DMS79 treated with DMSO at 0.1 percent for 48 hours (cell line): ENCODE results near the gene CTDP1.
"Not testable (repeated sequence)": the region's sequence is repeated elsewhere in the genome, so short reads cannot be mapped to it uniquely, and the experiment has no call there.

Experiments
- DNase-seq: peaks from one replicate; lab custom pipeline; 2025; lab: John Stamatoyannopoulos, UW

CTDP1 gene

DNA sequence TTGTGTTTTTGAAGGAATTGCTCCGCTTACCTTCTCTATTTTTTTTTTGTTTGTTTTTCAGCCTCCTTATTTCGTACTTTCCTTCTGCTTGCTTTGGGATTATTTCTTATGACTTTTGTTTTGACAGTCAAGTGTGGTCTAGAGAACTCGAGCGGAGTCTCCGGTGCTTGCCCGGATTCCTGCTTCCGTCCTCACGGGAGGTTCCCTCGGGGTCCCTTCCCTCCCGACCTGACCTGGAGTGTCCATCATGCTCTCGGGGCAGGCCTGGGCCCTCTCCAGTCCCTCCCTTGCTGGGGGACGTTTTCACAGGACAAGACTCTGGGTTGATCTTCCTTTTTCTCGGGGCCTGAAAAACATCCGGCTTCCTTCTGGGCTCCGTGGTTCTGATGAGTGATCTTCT, 45.9 kb downstream of the CTDP1 start:
- no peak for DNase-seq

DNA sequence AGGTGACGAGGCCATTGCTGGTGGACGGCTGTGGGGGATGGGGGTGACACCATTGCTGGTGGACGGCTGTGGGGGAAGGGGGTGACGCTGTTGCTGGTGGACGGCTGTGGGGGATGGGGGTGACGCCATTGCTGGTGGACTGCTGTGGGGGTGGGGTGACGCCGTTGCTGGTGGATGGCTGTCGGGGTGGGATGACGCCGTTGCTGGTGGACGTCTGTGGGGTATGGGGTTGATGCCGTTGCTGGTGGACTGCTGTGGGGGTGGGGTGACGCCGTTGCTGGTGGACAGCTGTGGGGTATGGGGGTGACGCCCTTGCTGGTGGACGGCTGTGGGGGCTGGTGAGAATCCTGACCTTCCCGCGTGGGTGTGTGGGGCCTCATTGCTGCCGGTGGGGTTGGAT, 47.1 kb downstream of the CTDP1 start:
- DNase-seq: no peak

DNA sequence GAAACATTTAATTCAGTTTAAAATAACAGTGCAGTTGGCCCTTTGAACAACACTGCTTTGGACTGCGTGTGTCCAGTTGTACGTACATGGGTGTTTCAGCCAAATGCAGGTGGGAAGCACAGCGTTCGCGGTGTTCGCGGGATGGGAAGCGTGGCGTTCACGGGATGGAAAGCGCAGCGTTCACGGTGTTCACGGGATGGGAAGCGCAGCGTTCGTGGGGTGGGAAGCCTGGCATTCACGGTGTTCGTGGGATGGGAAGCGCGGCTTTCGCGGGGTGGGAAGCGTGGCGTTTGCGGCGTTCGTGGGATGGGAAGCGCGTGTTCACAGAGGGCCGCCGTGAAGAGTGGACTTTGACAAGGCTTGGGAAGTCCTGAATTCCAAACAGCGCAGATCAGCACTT, 47.6 kb downstream of the CTDP1 start:
- no peak for DNase-seq

DNA sequence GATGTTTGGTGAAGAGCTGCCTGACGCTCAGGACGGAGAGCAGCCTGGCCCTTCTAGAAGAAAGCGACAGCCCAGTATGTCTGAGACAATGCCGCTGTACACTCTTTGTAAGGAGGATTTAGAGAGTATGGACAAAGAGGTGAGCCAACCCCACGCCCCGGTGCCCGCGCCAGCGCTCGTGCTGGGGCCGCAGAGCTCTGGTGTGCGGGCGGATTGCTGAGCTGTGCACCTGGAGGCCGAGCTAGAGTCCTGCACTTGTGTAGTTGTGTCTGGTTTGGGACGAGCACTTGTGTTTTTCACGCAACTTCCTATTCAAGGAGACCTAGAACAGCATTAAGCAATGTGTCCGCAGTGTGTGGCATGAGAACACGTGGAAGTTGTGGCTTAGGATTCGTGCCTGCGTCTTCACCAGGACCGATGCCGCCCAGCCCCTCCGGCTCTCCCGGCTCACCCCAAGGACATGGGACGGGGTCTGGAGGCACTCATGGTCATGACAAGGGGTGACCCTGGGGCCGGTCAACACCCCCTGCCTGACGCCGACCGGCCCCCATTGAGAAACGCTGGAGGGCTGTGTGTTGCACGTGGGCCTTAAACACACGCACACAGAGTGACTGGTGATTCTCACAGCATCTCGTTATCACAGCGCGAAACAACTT, 49.5 kb downstream of the CTDP1 start:
- DNase-seq: no peak

DNA sequence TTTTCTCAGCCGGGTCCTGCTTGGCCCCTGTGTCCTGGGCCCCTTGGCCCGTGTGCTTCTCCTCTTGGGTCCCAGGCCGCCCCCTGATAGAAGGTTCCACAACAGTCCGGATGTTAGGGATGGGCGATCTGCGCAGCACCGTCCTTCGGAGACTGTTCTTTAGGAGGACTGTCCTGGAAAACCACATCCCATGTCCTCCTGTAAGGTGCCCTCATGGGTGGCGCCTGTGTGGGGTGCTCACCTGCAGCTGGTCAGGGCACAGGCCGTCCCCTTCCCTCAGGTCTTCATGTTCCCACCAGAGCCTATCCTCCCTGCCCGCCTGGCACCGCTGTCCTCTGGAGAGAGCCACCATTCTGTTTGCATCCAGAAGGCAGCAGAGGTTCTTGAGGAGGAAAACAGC, 50.0 kb downstream of the CTDP1 start:
- DNase-seq: no peak

DNA sequence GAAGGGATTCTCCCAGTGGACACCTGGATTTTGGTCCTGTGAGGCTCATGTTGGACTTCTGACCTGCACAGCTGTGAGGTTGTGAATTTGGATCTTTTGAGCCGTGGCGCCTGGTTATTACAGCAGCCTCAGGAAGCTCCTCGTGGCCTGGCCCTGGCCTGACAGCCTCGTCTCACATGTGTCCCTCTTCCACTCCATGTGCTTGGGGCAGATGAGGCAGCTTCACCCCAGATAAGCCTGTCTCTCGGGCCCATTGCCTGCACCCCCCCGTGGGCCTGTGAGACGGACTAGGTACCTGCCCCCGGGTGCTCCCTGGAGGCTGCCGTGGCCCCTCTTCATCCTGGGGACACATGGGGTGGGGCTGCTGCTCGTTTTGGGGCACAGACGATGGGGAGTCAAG, 51.2 kb downstream of the CTDP1 start:
- no peak for DNase-seq

DNA sequence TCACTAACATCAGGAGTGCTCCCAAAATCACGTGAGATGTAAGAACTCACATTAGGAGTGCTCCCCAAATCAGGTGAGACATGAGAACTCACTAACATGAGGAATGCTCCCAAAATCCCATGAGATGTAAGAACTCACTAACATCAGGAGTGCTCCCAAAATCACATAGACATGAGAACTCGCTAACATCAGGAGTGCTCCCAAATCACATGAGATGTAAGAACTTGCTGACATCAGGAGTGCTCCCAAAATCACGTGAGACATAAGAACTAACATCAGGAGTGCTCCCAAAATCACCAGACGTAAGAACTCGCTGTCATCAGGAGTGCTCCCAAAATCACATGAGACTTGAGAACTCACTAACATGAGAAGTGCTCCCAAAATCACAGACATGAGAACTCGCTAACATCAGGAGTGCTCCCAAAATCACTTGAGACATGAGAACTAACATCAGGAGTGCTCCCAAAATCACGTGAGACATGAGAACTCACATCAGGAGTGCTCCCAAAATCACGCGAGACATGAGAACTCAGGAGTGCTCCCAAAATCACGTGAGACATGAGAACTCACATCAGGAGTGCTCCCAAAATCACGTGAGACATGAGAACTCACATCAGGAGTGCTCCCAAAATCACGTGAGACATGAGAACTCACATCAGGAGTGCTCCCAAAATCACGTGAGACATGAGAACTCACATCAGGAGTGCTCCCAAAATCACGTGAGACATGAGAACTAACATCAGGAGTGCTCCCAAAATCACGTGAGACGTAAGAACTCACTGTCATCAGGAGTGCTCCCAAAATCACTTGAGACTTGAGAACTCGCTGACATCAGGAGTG, 52.5 kb downstream of the CTDP1 start:
- DNase-seq: not testable (repeated sequence)

DNA sequence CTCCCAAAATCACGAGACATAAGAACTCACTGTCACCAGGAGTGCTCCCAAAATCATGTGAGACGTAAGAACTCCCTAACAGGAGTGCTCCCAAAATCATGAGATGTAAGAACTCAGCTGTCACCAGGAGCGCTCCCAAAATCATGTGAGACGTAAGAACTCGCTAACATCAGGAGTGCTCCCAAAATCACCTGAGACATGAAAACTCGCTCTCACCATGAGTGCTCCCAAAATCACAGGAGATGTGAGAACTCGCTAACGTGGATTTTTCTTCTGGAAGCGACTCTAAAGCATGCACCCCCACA, 53.1 kb downstream of the CTDP1 start:
- no peak for DNase-seq

DNA sequence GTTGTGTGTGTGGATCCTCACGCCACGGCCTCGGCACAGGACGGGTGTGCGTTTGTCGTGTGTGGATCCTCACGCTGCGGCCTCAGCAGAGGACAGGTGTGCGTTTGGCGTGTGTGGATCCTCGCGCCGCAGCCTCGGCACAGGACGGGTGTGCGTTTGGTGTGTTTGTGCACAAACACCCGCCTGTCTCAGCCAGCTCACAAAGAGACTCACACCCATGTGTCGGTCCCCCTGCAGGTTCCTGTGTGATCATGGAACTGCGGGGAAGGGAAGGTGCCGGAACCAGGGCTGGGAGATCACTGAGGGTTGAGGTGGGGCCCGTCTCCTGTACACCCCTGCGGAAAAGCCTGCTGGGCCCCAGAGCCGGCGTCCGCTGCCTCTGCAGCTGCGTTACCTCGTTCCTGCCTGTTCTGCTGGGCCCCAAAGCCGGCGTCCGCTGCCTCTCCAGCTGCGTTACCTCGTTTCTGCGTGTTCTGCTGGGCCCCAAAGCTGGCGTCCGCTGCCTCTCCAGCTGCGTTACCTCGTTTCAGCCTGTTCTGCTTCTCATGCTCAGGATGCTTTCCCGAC, 53.6 kb downstream of the CTDP1 start:
- DNase-seq: no peak

DNA sequence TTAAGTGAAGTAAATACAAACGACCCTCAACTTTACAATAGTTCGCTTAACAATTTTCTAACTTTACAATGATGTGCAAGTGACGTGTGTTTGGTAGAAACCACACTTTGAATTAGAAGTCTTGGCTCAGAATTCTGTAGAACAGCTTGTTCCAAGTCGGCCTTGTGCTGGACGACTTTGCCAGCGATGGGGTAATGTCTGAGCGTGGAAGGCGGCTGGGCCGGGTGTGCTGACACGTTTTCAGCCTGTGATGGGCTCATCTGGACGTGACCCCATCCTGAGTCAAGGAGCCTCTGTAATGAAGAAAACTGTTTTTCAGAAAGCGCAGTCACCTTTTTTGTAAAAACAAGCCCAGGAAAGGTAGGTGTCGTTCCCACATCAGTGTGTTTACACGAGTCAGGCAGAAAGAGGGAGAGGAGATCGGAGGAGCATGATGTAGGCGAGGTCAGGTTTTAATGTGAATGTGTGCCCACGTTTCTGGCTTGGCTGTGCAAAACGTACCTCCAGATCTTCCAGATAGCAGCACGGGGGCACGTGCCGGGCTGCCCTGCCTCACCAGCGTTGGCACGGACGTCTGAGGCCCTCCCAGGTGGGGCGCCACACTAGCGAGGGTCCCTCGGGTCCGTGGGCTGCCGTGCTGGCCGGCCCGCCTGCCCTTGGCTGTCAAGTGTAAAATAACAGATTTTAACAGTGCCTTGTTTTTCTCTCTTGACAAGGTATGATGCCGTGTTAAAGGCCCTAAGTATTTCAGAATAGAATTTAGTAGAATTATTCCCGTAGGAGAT, 54.6 kb downstream of the CTDP1 start:
- DNase-seq: no peak

DNA sequence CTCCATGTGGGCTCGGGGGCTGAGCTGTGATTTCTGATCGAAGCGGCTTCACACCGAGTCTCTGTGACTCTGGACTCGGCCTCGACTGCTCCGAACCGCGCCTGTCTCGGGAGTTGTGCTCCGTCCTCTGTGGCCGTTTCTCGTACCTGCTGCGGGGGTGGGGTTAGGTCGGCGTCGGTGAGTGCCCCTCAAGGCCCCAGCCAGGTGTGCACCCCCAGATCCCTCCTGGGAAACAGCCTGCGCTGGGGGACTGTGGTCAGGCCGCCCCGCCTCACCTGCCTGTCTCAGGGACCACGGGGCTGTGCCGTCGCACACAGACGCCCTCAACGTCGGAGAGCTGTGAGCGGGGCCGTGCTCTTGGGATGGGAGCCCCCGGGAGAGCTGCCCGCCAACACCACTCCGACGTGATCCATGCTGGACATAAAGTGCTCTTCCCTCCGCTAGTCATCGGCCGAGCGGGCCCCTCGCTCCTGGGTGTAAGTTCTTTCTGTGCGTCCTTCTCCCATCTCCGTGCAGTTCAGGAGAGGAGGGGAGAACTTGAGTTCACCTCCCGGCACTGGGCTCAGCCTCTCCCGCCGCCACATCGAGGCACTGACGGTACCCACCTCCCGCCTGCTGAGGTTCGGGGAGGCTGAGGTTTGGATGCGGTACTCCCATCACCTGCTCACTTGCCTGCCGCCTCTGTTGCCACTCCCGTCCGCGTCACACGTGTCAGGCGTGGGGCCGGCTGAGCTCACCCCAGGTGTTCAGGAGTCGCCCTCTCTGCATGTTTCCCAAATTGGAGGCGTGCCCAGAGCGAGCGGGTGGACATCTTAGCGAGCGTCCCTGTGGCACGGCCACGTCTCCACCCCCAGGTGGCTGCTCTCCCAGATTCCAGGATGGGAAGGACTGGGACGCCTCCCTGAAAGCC, 55.7 kb downstream of the CTDP1 start:
- DNase-seq: no peak

DNA sequence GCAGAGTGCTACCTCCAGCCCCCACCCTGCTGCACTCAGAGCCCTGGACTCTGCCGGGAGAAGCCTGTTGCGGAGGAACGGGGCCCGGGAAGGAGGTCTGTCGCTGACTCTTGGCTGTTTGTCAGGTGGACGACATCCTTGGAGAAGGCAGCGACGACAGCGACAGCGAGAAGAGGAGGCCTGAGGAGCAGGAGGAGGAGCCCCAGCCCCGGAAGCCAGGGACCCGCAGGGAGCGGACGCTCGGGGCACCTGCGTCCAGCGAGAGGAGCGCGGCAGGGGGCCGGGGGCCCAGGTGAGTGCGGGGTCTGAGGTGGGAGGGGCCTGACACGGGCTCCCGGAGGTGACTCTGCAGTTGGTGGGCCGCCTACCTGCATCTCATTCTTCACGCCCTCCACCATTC, 56.6 kb downstream of the CTDP1 start:
- no peak for DNase-seq

DNA sequence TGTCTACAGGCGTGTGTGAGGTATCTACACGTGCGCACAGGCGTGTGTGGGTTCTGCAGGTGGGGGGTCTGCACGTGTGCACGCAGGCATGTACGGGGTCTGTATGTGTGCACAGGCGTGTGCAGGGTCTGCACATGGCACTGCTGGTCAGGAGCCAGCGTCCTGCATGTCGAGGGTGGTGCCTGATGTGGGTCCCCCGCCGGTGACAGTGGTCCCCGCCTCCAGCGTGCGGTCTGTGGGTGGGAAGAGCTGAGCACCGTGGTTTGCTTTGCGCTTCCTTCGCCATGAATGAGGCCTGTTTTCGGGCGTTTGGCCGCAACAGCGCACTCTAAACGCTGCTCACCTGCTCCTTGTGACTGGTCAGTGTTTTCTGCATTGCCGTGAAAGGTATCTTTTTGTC, 57.2 kb downstream of the CTDP1 start:
- DNase-seq: no peak

DNA sequence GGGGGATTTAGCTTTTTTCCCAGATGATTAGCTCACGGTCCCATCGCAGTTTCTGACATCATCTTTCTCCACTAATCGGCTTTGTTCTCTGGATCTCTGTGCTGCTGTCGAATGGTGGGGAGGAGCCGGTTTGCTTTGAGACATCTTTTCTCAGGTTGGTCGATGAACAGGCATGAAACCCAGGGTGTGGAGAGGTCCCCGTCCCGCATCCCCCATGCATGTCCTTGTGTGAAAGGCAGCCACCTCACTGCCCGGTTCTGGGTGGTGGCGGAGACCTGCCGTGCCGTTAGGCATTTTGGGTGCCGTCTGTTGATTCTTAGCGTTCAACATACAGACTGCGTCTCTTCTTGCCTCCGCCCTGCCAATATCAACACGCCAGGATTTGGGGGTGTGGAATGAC, 57.8 kb downstream of the CTDP1 start:
- DNase-seq: no peak

DNA sequence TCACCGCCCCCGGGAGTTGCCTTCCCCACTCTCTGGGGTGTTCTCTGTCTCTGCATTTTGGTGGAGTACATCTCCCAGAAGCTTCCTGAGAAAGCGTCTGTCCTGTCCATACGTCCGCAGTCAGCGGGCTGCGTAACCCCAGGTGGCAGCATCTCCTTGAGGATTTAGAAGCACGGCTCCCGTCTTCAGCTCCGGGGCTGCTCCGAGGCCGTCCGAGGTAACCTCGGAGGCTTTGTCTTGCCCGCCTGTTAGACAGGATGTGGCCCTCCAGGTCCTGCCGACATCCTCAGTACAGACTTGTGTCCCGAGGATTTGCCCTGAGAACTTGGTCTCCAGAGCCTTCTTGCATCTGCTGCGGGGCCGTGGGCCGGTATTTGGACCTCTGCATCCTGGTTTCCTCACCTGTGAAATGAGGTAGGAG, 58.4 kb downstream of the CTDP1 start:
- DNase-seq: no peak

DNA sequence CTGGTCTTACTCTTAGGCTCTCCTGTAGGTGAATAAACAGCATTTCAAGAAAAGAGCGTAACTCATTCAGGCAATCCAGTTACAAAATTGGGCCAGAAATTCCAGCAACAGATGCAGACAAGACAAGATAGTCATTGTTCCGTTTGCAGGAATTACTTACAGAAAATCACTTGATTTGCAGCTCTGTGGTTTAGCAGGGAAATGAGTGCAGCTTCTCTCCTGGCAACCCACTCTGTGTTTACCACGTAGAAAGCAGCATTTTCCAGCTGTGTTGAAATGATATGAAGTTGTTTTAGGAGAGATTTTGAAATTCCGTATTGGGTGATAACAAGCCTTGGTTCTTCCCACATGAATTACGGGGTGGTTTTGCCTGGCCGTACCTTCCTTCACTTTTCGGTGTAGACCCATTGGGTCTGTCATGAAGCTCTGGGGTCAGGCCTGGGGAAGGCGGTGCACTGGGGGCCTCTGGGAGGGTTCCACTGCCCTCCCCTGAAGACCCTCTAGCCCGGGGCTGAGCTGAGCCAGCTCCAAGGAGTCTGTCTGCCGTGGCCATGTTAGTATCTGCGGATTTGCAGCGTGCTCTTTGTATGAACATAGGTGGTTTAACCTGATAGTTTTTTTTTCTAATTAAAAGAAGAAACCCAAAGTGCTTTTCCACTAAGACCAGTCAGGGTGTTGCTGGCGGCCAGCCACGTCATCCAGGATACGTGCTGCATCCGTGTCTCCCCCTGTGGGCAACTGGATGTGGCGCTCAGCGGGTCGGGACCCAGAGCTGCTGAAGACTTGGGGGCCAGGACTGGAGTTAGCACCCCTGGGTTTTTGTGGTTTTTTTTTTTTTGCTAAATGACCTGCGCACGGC, 59.2 kb downstream of the CTDP1 start:
- DNase-seq: no peak

DNA sequence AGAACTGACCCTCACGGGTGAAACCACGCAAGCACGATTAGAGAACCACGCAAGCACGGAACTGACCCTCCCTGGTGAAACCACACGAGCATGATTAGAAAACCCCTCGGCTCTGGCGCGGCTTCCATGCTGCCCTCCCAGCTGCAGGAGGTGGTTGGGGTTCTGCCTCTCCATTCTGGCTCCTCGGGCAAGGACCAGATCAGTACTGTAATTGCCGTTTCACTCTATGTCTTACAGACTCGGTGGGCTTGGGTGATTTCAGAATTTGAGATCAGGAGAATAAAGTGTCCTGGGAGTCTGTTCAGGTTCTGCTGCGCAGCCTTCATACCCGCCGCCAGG, 59.8 kb downstream of the CTDP1 start:
- DNase-seq: no peak

DNA sequence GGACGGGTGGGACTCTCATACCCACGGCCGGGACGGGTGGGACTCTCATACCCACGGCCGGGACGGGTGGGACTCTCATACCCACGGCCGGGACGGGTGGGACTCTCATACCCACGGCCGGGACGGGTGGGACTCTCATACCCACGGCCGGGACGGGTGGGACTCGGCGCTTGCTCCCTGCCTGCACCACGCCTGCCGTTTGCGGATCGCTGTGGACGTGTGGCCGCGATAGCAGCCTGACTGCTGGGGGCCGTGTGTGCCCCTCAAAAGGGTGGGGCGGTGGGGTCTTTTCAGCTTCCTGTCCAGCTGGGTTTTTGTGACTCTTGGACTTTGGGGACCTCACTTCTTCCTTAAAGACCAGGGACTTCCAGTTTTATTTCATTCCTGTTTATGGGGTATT, 60.4 kb downstream of the CTDP1 start:
- not testable (repeated sequence) for DNase-seq

DNA sequence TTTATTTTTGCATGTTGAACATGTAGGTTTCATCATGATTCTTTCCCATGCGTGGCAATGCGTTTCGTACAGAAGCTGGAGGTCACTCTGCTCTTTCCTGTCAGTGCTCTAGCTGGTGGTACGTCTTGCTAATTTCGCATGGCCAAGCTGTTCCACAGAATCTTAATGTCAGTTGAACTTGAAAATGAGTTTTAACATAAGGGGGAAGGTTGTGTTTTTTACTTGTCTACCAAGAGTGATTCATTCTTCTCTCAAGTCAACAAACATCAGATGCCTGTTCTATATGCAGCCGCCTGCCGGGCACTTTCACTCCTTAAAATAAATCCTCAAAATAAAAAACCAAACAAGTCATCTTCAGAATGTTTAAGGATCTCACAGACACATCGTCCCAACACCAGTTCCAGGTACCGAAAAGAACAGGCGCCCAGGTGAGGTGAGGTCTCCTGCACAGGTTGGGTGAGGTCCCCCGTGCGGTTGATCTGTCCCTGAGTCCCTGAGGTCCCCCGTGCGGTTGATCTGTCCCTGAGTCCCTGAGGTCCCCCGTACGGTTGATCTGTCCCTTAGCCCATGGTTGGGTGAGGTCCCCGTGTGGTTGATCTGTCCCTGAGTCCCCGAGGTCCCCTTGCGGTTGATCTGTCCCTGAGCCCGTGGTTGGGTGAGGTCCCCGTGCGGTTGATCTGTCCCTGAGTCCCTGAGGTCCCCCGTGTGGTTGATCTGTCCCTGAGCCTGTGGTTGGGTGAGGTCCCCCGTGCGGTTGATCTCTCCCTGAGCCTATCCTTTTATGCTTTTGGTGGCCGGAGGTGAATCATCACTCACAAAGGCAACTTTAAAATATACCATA, 61.1 kb downstream of the CTDP1 start:
- DNase-seq: no peak

DNA sequence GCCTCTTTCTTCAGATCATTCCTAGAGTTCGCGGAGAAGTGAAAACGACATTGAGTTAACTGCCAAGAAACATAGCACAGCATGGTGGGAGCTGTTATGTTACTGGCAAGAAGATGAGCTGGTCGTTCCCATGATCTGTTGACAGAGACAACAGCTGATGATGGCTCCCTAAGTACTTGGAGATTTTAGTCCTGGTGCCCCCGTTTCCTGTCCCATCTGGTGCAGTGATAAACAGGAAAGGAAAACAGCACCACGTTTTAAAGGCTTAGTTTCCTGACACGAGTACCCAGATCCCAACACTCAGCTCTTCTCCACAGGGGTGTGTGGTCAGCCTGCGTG, 61.7 kb downstream of the CTDP1 start:
- no peak for DNase-seq
